HepG2 (cell line): Measurements from ENCODE around the gene HOXD1. TPM values are rescaled to one million over a fixed set of nuclear protein-coding genes. Genes with fewer than 3 reads are reported as not detected.
A peak's percentile ranks its signal among the peaks of the same experiment; 100 is the strongest.

Source experiments
- ATAC-seq: fragments of 200-7000 bp; cut with Tn5 transposase; 3 replicates; pipeline ENCODE4 v1.9.1; 2020; ENCODE audit warnings: mild to moderate bottlenecking, moderate library complexity
- BruUV-seq: library from RNA; stranded (reverse); fragments of 400-500 nt; replicated peaks from 2 replicates; lab custom pipeline; 2021; lab: Mats Ljungman, UMichigan
- CTCF ChIA-PET: fragments of 300-600 bp; formaldehyde crosslinking; extraction: SDS; loops from one replicate; lab custom pipeline; 2021; ENCODE audit warnings: low total read pairs, inconsistent platforms, low intra/inter-chr PET ratio; lab: Yijun Ruan, JAX
- POLR2A ChIA-PET: fragments of 350-600 bp; sonication (Branson Sonifier 250); formaldehyde crosslinking; loops from one replicate; lab custom pipeline; 2020; ENCODE audit warnings: antibody characterized with exemption, inconsistent platforms; lab: Yijun Ruan, JAX
- DNase-seq: peaks from one replicate; pipeline ENCODE4 v3.0.0-alpha.2; 2015; ENCODE audit warnings: low spot score
- FAIRE-seq: peaks from 3 replicates; lab custom pipeline; 2011; peaks lifted over from hg19 to GRCh38; lab: Jason Lieb, UNC
- H2AFZ ChIP-seq: one replicate; pipeline ENCODE4 v1.6.1; 2011; ENCODE audit warnings: low read length, inconsistent platforms
- H3K27ac ChIP-seq: fragments of 300-600 bp; 3 replicates; pipeline ENCODE4 v1.8.0; 2011; ENCODE audit warnings: mixed run types, mild to moderate bottlenecking, mixed read lengths, low read length, inconsistent platforms; ENCODE audit not compliant: insufficient read depth; ENCODE audit errors: extremely low read length
- H3K27me3 ChIP-seq, 2 experiments: fragments of 200-600 bp in 1 of 2; 2 replicates in 1 of 2; 3 replicates in 1 of 2; pipeline versions ENCODE4 v1.6.0 to v1.8.0; 2011; ENCODE audit warnings: low read length in 2 of 2, mild to moderate bottlenecking in 2 of 2, moderate library complexity in 2 of 2, inconsistent platforms in 1 of 2; ENCODE audit not compliant: insufficient read depth in 2 of 2, control insufficient read depth in 1 of 2
- H3K36me3 ChIP-seq, 2 experiments: fragments of 200-600 bp in 1 of 2; replicated peaks in 1 of 2; 2 replicates in 1 of 2; 3 replicates in 1 of 2; pipeline versions ENCODE4 v1.5.1 to v1.8.0; 2011; ENCODE audit warnings: low read length in 2 of 2, inconsistent platforms in 1 of 2; ENCODE audit not compliant: insufficient read depth in 2 of 2, control insufficient read depth in 1 of 2
- H3K4me1 ChIP-seq: 2 replicates; pipeline ENCODE4 v1.5.1; 2012; ENCODE audit warnings: low read length, inconsistent platforms; ENCODE audit not compliant: insufficient read depth
- H3K4me2 ChIP-seq: 2 replicates; pipeline ENCODE4 v1.6.0; 2011; ENCODE audit warnings: low read depth, low read length, inconsistent platforms
- H3K4me3 ChIP-seq, 3 experiments: fragments of 200-600 bp in 1 of 3; sonication (generic), shearing (Covaris generic) in 1 of 3; replicated peaks in 1 of 3; 2 replicates each; pipeline ENCODE4 v1.5.1; 2011 to 2016; ENCODE audit warnings: low read length in 3 of 3, inconsistent platforms in 2 of 3, low read depth in 2 of 3, mild to moderate bottlenecking in 2 of 3, control low read depth in 1 of 3, mixed read lengths in 1 of 3; ENCODE audit not compliant: insufficient read depth in 1 of 3
- H3K79me2 ChIP-seq: one replicate; pipeline ENCODE4 v1.6.1; 2011; ENCODE audit warnings: low read length, inconsistent platforms; ENCODE audit not compliant: insufficient read depth
- H3K9ac ChIP-seq: 2 replicates; pipeline ENCODE4 v1.6.0; 2011; ENCODE audit warnings: mild to moderate bottlenecking, low read depth, low read length, inconsistent platforms; ENCODE audit not compliant: insufficient read depth
- H3K9me3 ChIP-seq: 2 replicates; pipeline ENCODE4 v1.5.1; 2012; ENCODE audit warnings: mild to moderate bottlenecking, low read length
- H4K20me1 ChIP-seq: 2 replicates; pipeline ENCODE4 v1.6.0; 2011; ENCODE audit warnings: inconsistent platforms, mild to moderate bottlenecking, low read length, moderate library complexity; ENCODE audit not compliant: insufficient read depth
- AHDC1 ChIP-seq: sonication (generic); formaldehyde crosslinking; IDR thresholded peaks from 2 replicates; pipeline ENCODE4 v1.5.1; 2020; ENCODE audit warnings: mild to moderate bottlenecking, missing genetic modification reagents, borderline replicate concordance
- ASH2L ChIP-seq: fragments of 300-600, 200-600 bp; sonication (generic); IDR thresholded peaks from 2 replicates; pipeline ENCODE4 v1.7.0; 2017; ENCODE audit warnings: low read depth, mild to moderate bottlenecking, moderate library complexity, mixed read lengths, low read length; ENCODE audit not compliant: insufficient read length
- CCAR2 ChIP-seq: fragments of 200-400 bp; formaldehyde crosslinking; optimal IDR thresholded peaks from 2 replicates; pipeline ENCODE3; 2018; ENCODE audit warnings: low read depth, mild to moderate bottlenecking, low read length, moderate library complexity
- KDM5A ChIP-seq: fragments of 200-600 bp; sonication (generic); IDR thresholded peaks from 2 replicates; pipeline ENCODE4 v1.7.0; 2018; ENCODE audit warnings: antibody characterized with exemption, mild to moderate bottlenecking, low read length, borderline replicate concordance
- MED8 ChIP-seq: sonication (generic); formaldehyde crosslinking; IDR thresholded peaks from 2 replicates; pipeline ENCODE4 v1.8.1; 2023; ENCODE audit warnings: mild to moderate bottlenecking, missing genetic modification reagents; ENCODE audit not compliant: insufficient replicate concordance
- NFIB ChIP-seq: sonication (generic); formaldehyde crosslinking; IDR thresholded peaks from 2 replicates; pipeline ENCODE4 v1.9.0; 2021; ENCODE audit warnings: missing genetic modification reagents, mild to moderate bottlenecking, borderline replicate concordance
- PRPF4 ChIP-seq: fragments of 200-400 bp; formaldehyde crosslinking; IDR thresholded peaks from 2 replicates; pipeline ENCODE4 v1.6.1; 2016; ENCODE audit warnings: low read length, low read depth; ENCODE audit not compliant: poor library complexity, severe bottlenecking
- RORA ChIP-seq: sonication (generic); formaldehyde crosslinking; IDR thresholded peaks from 2 replicates; pipeline ENCODE4 v1.5.0; 2020; ENCODE audit warnings: mild to moderate bottlenecking, missing genetic modification reagents, moderate library complexity
- SOX6 ChIP-seq, 2 experiments: fragments of 450-650 bp in 1 of 2; sonication (generic) in 1 of 2; formaldehyde crosslinking in 1 of 2; IDR thresholded peaks; 2 replicates each; pipeline versions ENCODE4 v1.4.0 to v1.6.1; 2017 to 2020; ENCODE audit warnings: antibody characterized with exemption in 1 of 2, mild to moderate bottlenecking in 1 of 2, missing genetic modification reagents in 1 of 2
- TEAD3 ChIP-seq: optimal IDR thresholded peaks from 2 replicates; pipeline ENCODE3; 2016; ENCODE audit warnings: borderline replicate concordance
- ZBTB38 ChIP-seq: sonication (generic); formaldehyde crosslinking; IDR thresholded peaks from 2 replicates; pipeline ENCODE4 v1.5.1; 2020; ENCODE audit warnings: mild to moderate bottlenecking, missing genetic modification reagents
- ZNF20 ChIP-seq: sonication (generic); formaldehyde crosslinking; IDR thresholded peaks from 2 replicates; pipeline ENCODE4 v1.4.0; 2020; ENCODE audit warnings: mild to moderate bottlenecking, moderate library complexity, missing genetic modification reagents
- ZNF230 ChIP-seq: sonication (generic); formaldehyde crosslinking; IDR thresholded peaks from 2 replicates; pipeline ENCODE4 v1.4.0; 2020; ENCODE audit warnings: mild to moderate bottlenecking, missing genetic modification reagents
- ZNF556 ChIP-seq: sonication (generic); formaldehyde crosslinking; IDR thresholded peaks from 2 replicates; pipeline ENCODE4 v1.4.0; 2020; ENCODE audit warnings: mild to moderate bottlenecking, missing genetic modification reagents, borderline replicate concordance
- ZNF660 ChIP-seq: sonication (generic); formaldehyde crosslinking; IDR thresholded peaks from 2 replicates; pipeline ENCODE4 v1.5.1; 2020; ENCODE audit warnings: mild to moderate bottlenecking, low read depth, missing genetic modification reagents, borderline replicate concordance
- ZNF7 ChIP-seq: IDR thresholded peaks from 2 replicates; pipeline ENCODE4 v1.6.1; 2016; ENCODE audit warnings: missing biosample characterization, missing genetic modification reagents
- ZNF776 ChIP-seq: sonication (generic); formaldehyde crosslinking; IDR thresholded peaks from 2 replicates; pipeline ENCODE4 v1.4.0; 2020; ENCODE audit warnings: mild to moderate bottlenecking, missing genetic modification reagents
- ZSCAN30 ChIP-seq: sonication (generic); formaldehyde crosslinking; IDR thresholded peaks from 2 replicates; pipeline ENCODE4 v1.5.0; 2020; ENCODE audit warnings: mild to moderate bottlenecking, missing genetic modification reagents
- WGBS: methylation state at CpG from one replicate; pipeline ENCODE4 v1.1.6; 2017; ENCODE audit warnings: low lambda C conversion rate; 5-methylcytosine and 5-hydroxymethylcytosine counted together
- in situ Hi-C: cut with HindIII; loops from 2 replicates; pipeline ENCODE4 v1.10.0; 2017; ENCODE audit warnings: low pct_unique_long_range_greater_than_20kb; ENCODE audit not compliant: extremely low pct_ligation_motif_present
- intact Hi-C: fragments of 100-400 bp; cut with micrococcal nuclease; formaldehyde crosslinking; loops from one replicate; pipeline ENCODE4 v1.10.0; 2022; ENCODE audit not compliant: unreplicated experiment
- polyA plus RNA-seq, 8 experiments: library from polyadenylated mRNA; depleted of rRNA in 3 of 8; stranded (reverse) in 7 of 8; unstranded in 1 of 8; fragments of >200 nt; fragmentation: Illumina TruSeq in 4 of 8; extraction: Trizol in 4 of 8; gene quantifications; 2 replicates each; pipeline versions ENCODE4 v1.2.1 to v1.2.3, GENCODE V29; 2011 to 2016; ENCODE audit warnings: low read depth in 4 of 8, missing spikeins in 1 of 8, mixed read lengths in 1 of 8; ENCODE audit not compliant: insufficient read depth in 1 of 8
- total RNA-seq, 5 experiments: library from RNA; depleted of rRNA; stranded (reverse); fragments of >200 nt; fragmentation: Illumina TruSeq; extraction: Trizol; gene quantifications; 2 replicates each; pipeline ENCODE4 v1.2.3, GENCODE V29; 2016; ENCODE audit warnings: low read depth in 1 of 5

HOXD1 gene
- total and polyA plus RNA-seq, 2 of the 13 experiments (the other 11 are each of a cell fraction or from before 2014, with no cell fraction given) = 10.0 to 22.3 TPM

GRCh38 chr2:176189681-176190641 is 1.5 kb downstream of the HOXD1 start:
- H3K36me3 ChIP-seq = no peaks in the 10 kb centered on the region
- peak overlapping the region; percentile 89 for H3K4me2 ChIP-seq
- peaks cover 12% of the 10 kb centered on the region for H3K79me2 ChIP-seq
- ATAC-seq (no peak), DNase-seq (no peak), FAIRE-seq (no peak)
- peak overlapping the region; percentile 59 to 72 (median 68) for H3K4me3 ChIP-seq
- 85% methylated on average over 27 of the region's 28 CpGs for WGBS
- H3K4me1 ChIP-seq = peaks cover 72% of the 10 kb centered on the region
- H2AFZ ChIP-seq = no peak overlapping the region
- ChIA-PET POLR2A (no interaction called here), CTCF (no interaction called here)
- no peak overlapping the region for H3K27ac ChIP-seq
- intact Hi-C loops (loop anchor here (5.0 kb wide), 1 partner anchor 77 kb away; the partner anchor contains the start of gene MTX2), in situ Hi-C loops (no loop called here)
- peaks cover 0 to 11% of the 10 kb centered on the region in 2 experiments; a peak in 1 of 5 replicates for H3K27me3 ChIP-seq
- H3K9me3 ChIP-seq = no peaks in the 10 kb centered on the region
- TSS peak; percentile 61 for BruUV-seq
- H4K20me1 ChIP-seq = no peaks in the 10 kb centered on the region
- peak overlapping the region; percentile 52 for H3K9ac ChIP-seq
- TF ChIP-seq ZNF556 (CRISPR knock-in tag) (no peak), ZNF660 (CRISPR knock-in tag) (no peak), MED8 (CRISPR knock-in tag) (peak; percentile 56), AHDC1 (CRISPR knock-in tag) (no peak), ZSCAN30 (CRISPR knock-in tag) (no peak), KDM5A (no peak), NFIB (CRISPR knock-in tag) (no peak), ZNF776 (CRISPR knock-in tag) (0 out of 2 replicates have a peak, but pooled peaks have one; percentile 22), ZNF7 (no peak), ZNF20 (CRISPR knock-in tag) (0 out of 2 replicates have a peak, but pooled peaks have one; percentile 51), PRPF4 (peak; percentile 29), ASH2L (no peak), RORA (CRISPR knock-in tag) (no peak), ZNF230 (no peak), TEAD3 (no peak), SOX6 (IDR thresholded peaks at IDR 0.05) (no peak), SOX6 (CRISPR knock-in tag; IDR thresholded peaks at IDR 0.05) (peak; percentile 18; the same call in 1 of the 2 replicates), CCAR2 (peak; percentile 52), ZBTB38 (CRISPR knock-in tag) (peak; percentile 70; the same call in 1 of the 2 replicates)
